OCI-LY3 (cell line): ENCODE results near the gene HLA-DQB1.
"Not testable (repeated sequence)": the region's sequence is repeated elsewhere in the genome, so short reads cannot be mapped to it uniquely, and the experiment has no call there.

ENCODE experiments used
- CTCF ChIP-seq: fragments of 200-600, 300-600 bp; sonication (generic); IDR thresholded peaks from 2 replicates; pipeline ENCODE4 v1.5.1; 2014; ENCODE audit warnings: antibody characterized with exemption, low read length, low read depth
- EZH2phosphoT487 ChIP-seq: fragments of 200-600 bp; shearing (Covaris generic); IDR thresholded peaks from 2 replicates; pipeline ENCODE4 v1.6.1; 2018; ENCODE audit warnings: antibody characterized with exemption, mixed run types, low read depth

- not testable (repeated sequence) for TF ChIP-seq EZH2phosphoT487, CTCF
These were observed 9.1 kb downstream of the HLA-DQB1 start for GRCh38 chr6:32657329-32657728.
